ENCODE data around the gene FIBCD1. TPM values are rescaled to one million over a fixed set of nuclear protein-coding genes. Genes with fewer than 3 reads are reported as not detected.

The FIBCD1 gene
- polyA plus RNA-seq, 6 donors from 2014 or later: not detected

DNA sequence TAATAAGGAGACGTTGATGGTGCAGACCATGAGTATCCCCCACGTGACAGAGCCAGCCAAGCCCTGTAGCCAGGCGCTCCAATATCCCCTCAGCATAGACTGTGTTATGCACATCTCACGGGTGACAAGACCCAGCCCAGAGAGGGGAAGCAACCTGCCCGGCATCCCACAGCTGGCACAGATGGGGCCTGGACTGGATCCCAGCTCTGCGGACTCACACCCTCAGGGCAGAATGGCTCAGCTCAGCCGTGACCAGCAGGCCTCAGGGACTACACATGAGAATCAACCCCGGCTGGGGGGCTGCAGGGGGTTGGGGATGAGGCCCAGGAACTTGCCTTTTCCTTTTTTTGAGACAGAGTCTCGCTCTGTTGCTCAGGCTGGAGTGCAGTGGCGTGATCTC is 11.7 kb downstream of the FIBCD1 start:
- H3K4me3 Mint-ChIP-seq: no peak overlapping the region
- DNase-seq: no peak
- ATAC-seq (ENCODE audit: low read depth in 2 of 2): no peak
- no peaks in the 10 kb centered on the region for H3K9me3 Mint-ChIP-seq
- H3K4me1 Mint-ChIP-seq: peaks cover 3 to 6% (median 3%) of the 10 kb centered on the region in 3 donors
- H3K36me3 Mint-ChIP-seq: no peaks in the 10 kb centered on the region
- peaks cover 18 to 41% (median 40%) of the 10 kb centered on the region in 3 donors for H3K27me3 Mint-ChIP-seq
- H3K27ac Mint-ChIP-seq: no peak overlapping the region

DNA sequence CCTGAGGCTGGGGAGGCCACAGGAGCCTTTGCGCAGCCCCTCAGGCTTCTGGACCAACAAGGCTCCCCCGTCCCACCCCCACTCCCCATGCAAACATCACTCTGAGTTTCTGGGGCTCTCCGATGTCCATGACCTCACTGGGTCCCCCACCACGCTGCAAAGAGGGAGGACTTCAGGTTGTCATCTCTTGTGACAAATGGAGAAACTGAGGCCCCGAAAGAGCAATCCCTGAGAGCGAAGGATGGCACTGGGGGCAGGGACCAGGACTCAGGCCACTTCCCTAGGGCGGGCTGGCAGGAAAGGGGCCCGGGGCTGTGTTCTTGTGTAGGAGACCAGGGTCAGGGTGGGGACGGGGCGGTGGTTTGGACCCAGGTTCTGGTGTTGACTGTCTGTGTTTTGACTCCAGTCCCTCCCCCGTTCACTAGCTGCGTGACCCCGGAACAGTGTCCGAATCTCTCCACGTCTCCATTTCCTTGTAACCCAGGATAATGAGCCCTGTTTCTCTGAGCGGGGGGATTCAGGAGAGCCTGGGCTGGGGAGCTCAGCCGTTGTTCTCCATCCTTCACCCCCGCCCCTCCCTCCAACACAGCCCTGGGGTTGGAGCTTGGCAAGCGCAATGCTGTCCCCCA is 13.9 kb downstream of the FIBCD1 start:
- Mint-ChIP-seq H3K27me3 (peaks cover 4 to 32% (median 30%) of the 10 kb centered on the region in 3 donors), H3K4me1 (peaks cover 0 to 6% (median 3%) of the 10 kb centered on the region in 3 donors), H3K36me3 (no peaks in the 10 kb centered on the region), H3K27ac (no peak overlapping the region), H3K9me3 (no peaks in the 10 kb centered on the region), H3K4me3 (no peak overlapping the region)
- no peak for ATAC-seq (ENCODE audit: low read depth in 2 of 2)
- DNase-seq: no peak

GRCh38 chr9:130924448-130924788 is 14.6 kb downstream of the FIBCD1 start:
- no peak for DNase-seq
- no peaks in the 10 kb centered on the region for H3K9me3 Mint-ChIP-seq
- no peak overlapping the region for H3K4me3 Mint-ChIP-seq
- no peak overlapping the region for H3K27ac Mint-ChIP-seq
- H3K4me1 Mint-ChIP-seq: peaks cover 0 to 6% (median 0%) of the 10 kb centered on the region in 3 donors
- H3K27me3 Mint-ChIP-seq: peaks cover 0 to 29% (median 24%) of the 10 kb centered on the region in 3 donors
- ATAC-seq (ENCODE audit: low read depth in 2 of 2): no peak
- no peaks in the 10 kb centered on the region for H3K36me3 Mint-ChIP-seq

DNA sequence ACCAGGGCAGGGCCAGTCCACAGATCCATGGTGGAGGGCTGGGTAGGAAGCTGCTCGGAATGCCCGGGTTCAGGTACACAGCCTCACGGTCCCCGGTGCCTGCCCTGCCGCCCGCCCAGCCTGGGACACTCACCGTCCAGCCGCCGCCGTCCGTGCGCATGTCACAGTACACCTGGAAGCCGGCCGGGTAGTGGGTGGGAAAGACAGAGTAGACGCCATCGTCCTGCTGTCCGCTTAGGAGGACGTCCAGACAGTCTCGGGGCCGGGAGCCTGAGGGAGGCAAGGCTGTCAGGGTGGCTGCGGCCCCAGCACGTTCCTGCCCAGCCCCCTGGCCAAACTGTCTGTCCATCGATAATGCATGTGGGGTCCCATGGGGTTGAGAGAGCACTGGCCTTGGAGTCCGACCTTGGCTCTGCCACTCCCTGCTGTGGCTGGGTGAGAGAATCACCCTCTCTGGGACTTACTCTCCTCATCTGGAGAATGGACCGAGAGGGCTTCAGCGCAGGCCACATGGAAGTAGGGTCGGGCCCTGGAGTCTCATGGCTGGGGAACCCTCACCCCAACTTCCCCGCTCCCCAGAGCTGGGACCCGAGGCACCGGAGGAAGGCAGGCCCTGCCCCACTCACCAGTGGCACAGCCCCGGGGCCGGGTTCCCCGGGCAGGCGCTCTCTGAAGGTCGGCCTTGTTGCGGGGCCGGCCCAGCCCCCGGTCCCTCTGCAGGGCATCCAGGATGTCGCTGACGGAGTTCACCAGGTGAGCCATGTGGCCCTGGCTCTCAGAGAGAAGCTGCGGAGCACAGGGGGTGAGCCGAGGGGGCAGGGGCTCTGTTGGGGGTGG is 15.2 kb downstream of the FIBCD1 start:
- H3K4me1 Mint-ChIP-seq: peaks cover 0 to 6% (median 0%) of the 10 kb centered on the region in 3 donors
- no peak overlapping the region for H3K4me3 Mint-ChIP-seq
- no peaks in the 10 kb centered on the region for H3K9me3 Mint-ChIP-seq
- H3K27me3 Mint-ChIP-seq: peaks cover 0 to 35% (median 24%) of the 10 kb centered on the region in 3 donors
- DNase-seq (no peak), ATAC-seq (ENCODE audit: low read depth in 2 of 2) (no peak)
- no peak overlapping the region for H3K27ac Mint-ChIP-seq
- H3K36me3 Mint-ChIP-seq: no peaks in the 10 kb centered on the region

- Mint-ChIP-seq H3K36me3 (no peaks in the 10 kb centered on the region), H3K4me3 (no peak overlapping the region), H3K9me3 (no peaks in the 10 kb centered on the region), H3K27ac (no peak overlapping the region), H3K27me3 (peaks cover 0 to 31% (median 20%) of the 10 kb centered on the region in 3 donors), H3K4me1 (peaks cover 0 to 2% (median 0%) of the 10 kb centered on the region in 3 donors)
- DNase-seq (no peak), ATAC-seq (ENCODE audit: low read depth in 2 of 2) (no peak)
Observed at GRCh38 chr9:130922893-130923610, 16.0 kb downstream of the FIBCD1 start.

DNA sequence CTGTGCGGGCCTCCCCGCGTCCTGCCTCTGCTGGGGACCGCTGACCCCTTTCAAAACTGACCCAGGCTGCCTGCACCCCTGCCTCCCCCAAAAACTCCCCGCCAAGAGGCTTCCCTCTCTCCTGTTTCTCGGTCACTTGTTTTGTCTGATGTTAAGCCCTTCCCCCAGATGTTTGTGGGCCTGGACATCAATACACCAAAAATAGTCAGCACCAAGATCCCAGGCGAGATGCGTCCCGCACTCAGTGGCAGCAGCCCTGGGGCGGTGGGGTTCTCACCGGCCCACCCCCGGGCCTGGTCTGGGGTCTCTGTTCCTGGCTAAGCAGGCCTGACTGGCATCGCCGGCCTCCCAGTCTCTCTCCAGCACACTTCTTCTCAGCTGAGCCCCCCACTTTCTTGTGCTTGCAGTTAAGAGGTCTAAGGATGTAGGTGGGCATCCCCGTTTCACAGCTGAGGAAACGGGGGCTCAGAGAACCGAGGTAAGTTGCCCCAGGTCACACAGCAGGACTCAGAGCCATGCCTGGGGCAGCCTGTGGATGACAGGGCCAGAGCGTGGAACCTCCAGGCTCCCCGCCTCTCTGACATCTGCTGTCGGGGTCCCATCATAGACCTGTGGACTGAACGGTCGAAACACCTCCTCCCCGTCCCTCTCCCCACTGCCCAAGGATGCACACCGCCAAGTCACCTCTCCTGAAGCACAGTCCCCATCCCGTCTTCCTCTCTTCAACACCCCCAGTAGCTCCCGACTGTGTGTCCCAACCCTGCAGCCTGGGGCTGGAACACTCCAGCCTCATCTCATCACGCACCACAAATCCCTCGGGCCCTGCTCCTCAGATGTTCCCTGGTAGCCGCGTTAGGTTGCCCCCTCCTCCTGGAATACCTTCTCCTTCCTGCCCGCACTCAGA is 16.8 kb downstream of the FIBCD1 start:
- H3K9me3 Mint-ChIP-seq: no peaks in the 10 kb centered on the region
- H3K4me3 Mint-ChIP-seq: peak overlapping the region in 1 of 8 donors; percentile 56
- H3K36me3 Mint-ChIP-seq: no peaks in the 10 kb centered on the region
- H3K27ac Mint-ChIP-seq: no peak overlapping the region
- H3K4me1 Mint-ChIP-seq: no peaks in the 10 kb centered on the region
- peaks cover 0 to 34% (median 17%) of the 10 kb centered on the region in 3 donors for H3K27me3 Mint-ChIP-seq
- no peak for ATAC-seq (ENCODE audit: low read depth in 2 of 2)
- DNase-seq: no peak

DNA sequence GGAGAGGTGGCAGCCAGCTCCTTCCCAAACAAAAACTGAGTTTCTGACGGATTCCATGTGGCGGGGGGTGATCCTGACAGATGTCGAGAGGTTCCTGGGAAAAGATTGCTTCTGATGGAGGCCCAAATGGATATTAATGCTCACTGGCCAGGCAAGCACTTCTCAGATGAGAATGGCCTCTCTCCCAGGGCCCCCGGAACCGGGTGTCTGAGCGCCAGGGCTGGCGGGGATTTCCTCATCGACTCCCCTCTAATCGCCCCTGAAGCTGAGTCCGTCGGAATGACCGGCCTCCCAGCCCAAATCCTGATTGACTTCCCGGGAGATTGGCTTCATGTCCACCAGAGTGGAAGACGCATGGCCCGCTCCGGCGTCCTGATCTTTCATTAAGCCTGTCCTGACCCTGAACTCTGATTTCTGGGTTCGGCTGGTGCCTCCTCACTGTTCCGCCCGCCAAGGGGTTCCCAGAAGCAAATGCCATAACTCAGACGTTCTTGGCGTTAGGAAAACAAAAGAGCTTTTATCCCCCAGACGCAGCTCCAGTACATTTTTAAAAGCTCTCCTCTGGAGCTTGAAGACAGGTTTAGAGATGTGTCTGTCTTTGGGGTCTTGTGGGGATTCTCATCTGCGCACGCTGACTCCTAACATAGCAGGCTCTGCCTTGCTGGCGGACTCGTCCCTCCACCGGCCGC is 17.6 kb downstream of the FIBCD1 start:
- Mint-ChIP-seq H3K4me3 (no peak overlapping the region), H3K27ac (no peak overlapping the region), H3K4me1 (no peaks in the 10 kb centered on the region), H3K9me3 (no peaks in the 10 kb centered on the region), H3K27me3 (peaks cover 0 to 42% (median 17%) of the 10 kb centered on the region in 3 donors), H3K36me3 (no peaks in the 10 kb centered on the region)
- no peak for DNase-seq
- ATAC-seq (ENCODE audit: low read depth in 2 of 2): no peak

- Mint-ChIP-seq H3K27ac (no peak overlapping the region), H3K9me3 (no peaks in the 10 kb centered on the region), H3K4me1 (no peaks in the 10 kb centered on the region), H3K27me3 (peaks cover 0 to 45% (median 17%) of the 10 kb centered on the region in 3 donors), H3K36me3 (no peaks in the 10 kb centered on the region), H3K4me3 (no peak overlapping the region)
- DNase-seq: no peak
- no peak for ATAC-seq (ENCODE audit: low read depth in 2 of 2)
Observed at GRCh38 chr9:130920762-130921299, 18.2 kb downstream of the FIBCD1 start.

DNA sequence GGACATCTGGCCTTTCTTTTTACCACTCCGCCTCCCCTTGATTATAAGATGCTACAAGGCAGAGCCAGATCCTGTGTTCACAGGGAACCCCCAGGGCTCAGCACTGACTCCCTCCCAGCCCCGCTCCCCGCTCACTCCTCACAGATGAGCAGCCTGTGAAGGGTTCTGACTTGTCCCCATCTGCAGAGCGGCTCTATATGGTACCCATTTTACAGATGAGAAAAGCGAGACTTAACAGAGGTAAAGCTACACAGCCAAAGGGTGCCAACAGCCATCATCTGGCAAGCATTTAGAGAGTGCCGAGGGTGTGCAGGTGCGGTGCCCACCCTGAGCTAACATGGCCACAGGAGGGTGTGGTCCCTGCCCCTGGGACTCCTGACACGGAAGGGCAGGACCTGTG is 18.8 kb downstream of the FIBCD1 start:
- DNase-seq (no peak), ATAC-seq (ENCODE audit: low read depth in 2 of 2) (no peak)
- no peak overlapping the region for H3K4me3 Mint-ChIP-seq
- no peaks in the 10 kb centered on the region for H3K9me3 Mint-ChIP-seq
- peaks cover 0 to 45% (median 17%) of the 10 kb centered on the region in 3 donors for H3K27me3 Mint-ChIP-seq
- H3K4me1 Mint-ChIP-seq: no peaks in the 10 kb centered on the region
- no peaks in the 10 kb centered on the region for H3K36me3 Mint-ChIP-seq
- H3K27ac Mint-ChIP-seq: no peak overlapping the region

DNA sequence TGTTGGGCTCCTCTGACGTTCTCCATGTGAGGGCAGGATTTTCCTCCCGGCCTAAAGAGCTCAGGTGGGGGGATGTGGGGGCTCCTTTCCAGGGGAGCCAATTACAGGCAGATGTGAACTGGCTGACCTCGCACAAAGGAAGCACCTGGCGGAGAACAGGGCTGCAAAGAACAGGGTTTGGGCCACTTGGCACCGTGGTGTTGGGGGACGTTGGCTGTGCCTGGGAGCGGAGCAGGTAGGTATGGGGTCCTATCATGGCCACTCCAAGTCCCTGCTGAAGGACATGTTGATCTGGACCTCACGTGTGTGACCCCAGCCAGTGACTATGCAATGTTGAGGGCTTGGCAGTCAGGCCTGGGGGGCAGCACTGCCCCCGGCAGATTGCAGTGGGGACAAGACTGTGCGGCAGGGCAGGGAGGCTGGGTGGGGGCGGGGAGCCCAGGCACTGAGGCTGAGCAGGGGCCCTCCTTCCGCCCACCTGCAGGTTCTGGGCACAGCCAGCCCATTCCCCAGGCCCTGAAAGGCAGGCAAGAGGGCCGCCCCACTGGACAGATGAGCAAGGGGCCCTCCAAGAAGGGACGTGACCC is 19.4 kb downstream of the FIBCD1 start:
- Mint-ChIP-seq H3K4me3 (no peak overlapping the region), H3K4me1 (no peaks in the 10 kb centered on the region), H3K27ac (peak overlapping the region in 1 of 6 donors; percentile 32), H3K9me3 (no peaks in the 10 kb centered on the region), H3K36me3 (no peaks in the 10 kb centered on the region), H3K27me3 (peaks cover 0 to 45% (median 17%) of the 10 kb centered on the region in 3 donors)
- ATAC-seq (ENCODE audit: low read depth in 2 of 2) (no peak), DNase-seq (no peak)

- H3K4me3 Mint-ChIP-seq: no peak overlapping the region
- no peak for DNase-seq
- no peaks in the 10 kb centered on the region for H3K36me3 Mint-ChIP-seq
- no peaks in the 10 kb centered on the region for H3K4me1 Mint-ChIP-seq
- no peaks in the 10 kb centered on the region for H3K9me3 Mint-ChIP-seq
- no peak overlapping the region for H3K27ac Mint-ChIP-seq
- H3K27me3 Mint-ChIP-seq: peaks cover 0 to 45% (median 17%) of the 10 kb centered on the region in 3 donors
- no peak for ATAC-seq (ENCODE audit: low read depth in 2 of 2)
Observed at GRCh38 chr9:130918826-130919558, 20.1 kb downstream of the FIBCD1 start.
